ENCODE data around the gene PKNOX1. TPM values are rescaled to one million over a fixed set of nuclear protein-coding genes. Genes with fewer than 3 reads are reported as not detected.
A peak's percentile ranks its signal among the peaks of the same experiment; 100 is the strongest.
"Not testable (repeated sequence)": the region's sequence is repeated elsewhere in the genome, so short reads cannot be mapped to it uniquely, and the experiment has no call there.

The PKNOX1 gene
- total and polyA plus RNA-seq, 4 donors: 18.3 to 28.8 (median 23.8) TPM

- no CpG with 5 or more reads among the region's 2 CpGs for WGBS (ENCODE audit: insufficient coverage)
- DNase-seq (ENCODE audit: low read depth in 4 of 6, low spot score in 6 of 6): no peak
- Histone ChIP-seq H3K27me3 (ENCODE audit: control insufficient read depth, insufficient read depth, low read length) (no peaks in the 10 kb centered on the region), H3K4me3 (ENCODE audit: low read depth, low read length) (no peak overlapping the region), H3K27ac (ENCODE audit: low read depth, low read length) (no peak overlapping the region), H3K9me3 (ENCODE audit: control insufficient read depth, insufficient read depth, low read length) (no peaks in the 10 kb centered on the region), H3K4me1 (ENCODE audit: control insufficient read depth, insufficient read depth, low read length) (peaks cover 5% of the 10 kb centered on the region), H3K36me3 (ENCODE audit: control insufficient read depth, insufficient read depth, low read length) (peaks cover 13% of the 10 kb centered on the region)
These were observed 8.7 kb downstream of the PKNOX1 start for GRCh38 chr21:42983103-42983502.

GRCh38 chr21:42983869-42984268 lies 9.5 kb downstream of the PKNOX1 start:
- no peak for DNase-seq (ENCODE audit: low read depth in 4 of 6, low spot score in 6 of 6)
- Histone ChIP-seq H3K4me1 (ENCODE audit: control insufficient read depth, insufficient read depth, low read length) (peaks cover 5% of the 10 kb centered on the region), H3K9me3 (ENCODE audit: control insufficient read depth, insufficient read depth, low read length) (no peaks in the 10 kb centered on the region), H3K36me3 (ENCODE audit: control insufficient read depth, insufficient read depth, low read length) (peaks cover 9% of the 10 kb centered on the region), H3K27ac (ENCODE audit: low read depth, low read length) (no peak overlapping the region), H3K27me3 (ENCODE audit: control insufficient read depth, insufficient read depth, low read length) (no peaks in the 10 kb centered on the region), H3K4me3 (ENCODE audit: low read depth, low read length) (no peak overlapping the region)
- WGBS (ENCODE audit: insufficient coverage): 55% methylated on average over 2 of the region's 5 CpGs

- no peaks in the 10 kb centered on the region for H3K9me3 ChIP-seq (ENCODE audit: control insufficient read depth, insufficient read depth, low read length)
- H3K36me3 ChIP-seq (ENCODE audit: control insufficient read depth, insufficient read depth, low read length): peaks cover 4% of the 10 kb centered on the region
- 85% methylated on average over 2 of the region's 7 CpGs for WGBS (ENCODE audit: insufficient coverage)
- no peak overlapping the region for H3K4me3 ChIP-seq (ENCODE audit: low read depth, low read length)
- DNase-seq (ENCODE audit: low read depth in 4 of 6, low spot score in 6 of 6): no peak
- peaks cover 5% of the 10 kb centered on the region for H3K4me1 ChIP-seq (ENCODE audit: control insufficient read depth, insufficient read depth, low read length)
- H3K27me3 ChIP-seq (ENCODE audit: control insufficient read depth, insufficient read depth, low read length): no peaks in the 10 kb centered on the region
- no peak overlapping the region for H3K27ac ChIP-seq (ENCODE audit: low read depth, low read length)
These were observed 11.9 kb downstream of the PKNOX1 start for GRCh38 chr21:42986125-42986783.

- Histone ChIP-seq H3K4me3 (ENCODE audit: low read depth, low read length) (no peak overlapping the region), H3K27me3 (ENCODE audit: control insufficient read depth, insufficient read depth, low read length) (no peaks in the 10 kb centered on the region), H3K27ac (ENCODE audit: low read depth, low read length) (no peak overlapping the region), H3K9me3 (ENCODE audit: control insufficient read depth, insufficient read depth, low read length) (no peaks in the 10 kb centered on the region), H3K36me3 (ENCODE audit: control insufficient read depth, insufficient read depth, low read length) (peaks cover 9% of the 10 kb centered on the region), H3K4me1 (ENCODE audit: control insufficient read depth, insufficient read depth, low read length) (peaks cover 11% of the 10 kb centered on the region)
- WGBS (ENCODE audit: insufficient coverage): 93% methylated on average over 9 of the region's 12 CpGs
- no peak for DNase-seq (ENCODE audit: low read depth in 4 of 6, low spot score in 6 of 6)
These were observed 14.0 kb downstream of the PKNOX1 start for GRCh38 chr21:42988236-42988965.

- H3K4me3 ChIP-seq (ENCODE audit: low read depth, low read length); H3K27me3 ChIP-seq (ENCODE audit: control insufficient read depth, insufficient read depth, low read length); H3K36me3 ChIP-seq (ENCODE audit: control insufficient read depth, insufficient read depth, low read length); H3K27ac ChIP-seq (ENCODE audit: low read depth, low read length); H3K9me3 ChIP-seq (ENCODE audit: control insufficient read depth, insufficient read depth, low read length); DNase-seq (ENCODE audit: low read depth in 4 of 6, low spot score in 6 of 6): not testable (repeated sequence)
- peaks cover 11% of the 10 kb centered on the region for H3K4me1 ChIP-seq (ENCODE audit: control insufficient read depth, insufficient read depth, low read length)
- 80% methylated on average over 1 of the region's 9 CpGs for WGBS (ENCODE audit: insufficient coverage)
These were observed 15.0 kb downstream of the PKNOX1 start for GRCh38 chr21:42989370-42989769.

- no peak overlapping the region for H3K4me3 ChIP-seq (ENCODE audit: low read depth, low read length)
- no peaks in the 10 kb centered on the region for H3K9me3 ChIP-seq (ENCODE audit: control insufficient read depth, insufficient read depth, low read length)
- no peaks in the 10 kb centered on the region for H3K27me3 ChIP-seq (ENCODE audit: control insufficient read depth, insufficient read depth, low read length)
- no peak for DNase-seq (ENCODE audit: low read depth in 4 of 6, low spot score in 6 of 6)
- peaks cover 9% of the 10 kb centered on the region for H3K36me3 ChIP-seq (ENCODE audit: control insufficient read depth, insufficient read depth, low read length)
- no CpG with 5 or more reads among the region's 10 CpGs for WGBS (ENCODE audit: insufficient coverage)
- peaks cover 11% of the 10 kb centered on the region for H3K4me1 ChIP-seq (ENCODE audit: control insufficient read depth, insufficient read depth, low read length)
- no peak overlapping the region for H3K27ac ChIP-seq (ENCODE audit: low read depth, low read length)
These were observed 15.7 kb downstream of the PKNOX1 start for GRCh38 chr21:42989816-42990650.

- peaks cover 9% of the 10 kb centered on the region for H3K36me3 ChIP-seq (ENCODE audit: control insufficient read depth, insufficient read depth, low read length)
- peak in 2 of 6 donors; percentile 10 to 30 for DNase-seq (ENCODE audit: low read depth in 4 of 6, low spot score in 6 of 6)
- peaks cover 11% of the 10 kb centered on the region for H3K4me1 ChIP-seq (ENCODE audit: control insufficient read depth, insufficient read depth, low read length)
- H3K4me3 ChIP-seq (ENCODE audit: low read depth, low read length): no peak overlapping the region
- 72% methylated on average over 13 of the region's 16 CpGs for WGBS (ENCODE audit: insufficient coverage)
- no peaks in the 10 kb centered on the region for H3K27me3 ChIP-seq (ENCODE audit: control insufficient read depth, insufficient read depth, low read length)
- H3K9me3 ChIP-seq (ENCODE audit: control insufficient read depth, insufficient read depth, low read length): no peaks in the 10 kb centered on the region
- no peak overlapping the region for H3K27ac ChIP-seq (ENCODE audit: low read depth, low read length)
These were observed 17.8 kb downstream of the PKNOX1 start for GRCh38 chr21:42991992-42992740.

- Histone ChIP-seq H3K27ac (ENCODE audit: low read depth, low read length) (no peak overlapping the region), H3K36me3 (ENCODE audit: control insufficient read depth, insufficient read depth, low read length) (peaks cover 9% of the 10 kb centered on the region), H3K4me1 (ENCODE audit: control insufficient read depth, insufficient read depth, low read length) (peaks cover 11% of the 10 kb centered on the region), H3K27me3 (ENCODE audit: control insufficient read depth, insufficient read depth, low read length) (no peaks in the 10 kb centered on the region), H3K9me3 (ENCODE audit: control insufficient read depth, insufficient read depth, low read length) (no peaks in the 10 kb centered on the region), H3K4me3 (ENCODE audit: low read depth, low read length) (no peak overlapping the region)
- WGBS (ENCODE audit: insufficient coverage): 79% methylated on average over 10 of the region's 16 CpGs
- DNase-seq (ENCODE audit: low read depth in 4 of 6, low spot score in 6 of 6): no peak
These were observed 18.8 kb downstream of the PKNOX1 start for GRCh38 chr21:42993051-42993712.

GRCh38 chr21:42997053-42997452 lies 22.7 kb downstream of the PKNOX1 start:
- peaks cover 9% of the 10 kb centered on the region for H3K36me3 ChIP-seq (ENCODE audit: control insufficient read depth, insufficient read depth, low read length)
- no peak overlapping the region for H3K27ac ChIP-seq (ENCODE audit: low read depth, low read length)
- peak in 1 of 6 donors; percentile 56 for DNase-seq (ENCODE audit: low read depth in 4 of 6, low spot score in 6 of 6)
- H3K27me3 ChIP-seq (ENCODE audit: control insufficient read depth, insufficient read depth, low read length): no peaks in the 10 kb centered on the region
- no peak overlapping the region for H3K4me3 ChIP-seq (ENCODE audit: low read depth, low read length)
- H3K4me1 ChIP-seq (ENCODE audit: control insufficient read depth, insufficient read depth, low read length): peaks cover 11% of the 10 kb centered on the region
- peaks cover 2% of the 10 kb centered on the region for H3K9me3 ChIP-seq (ENCODE audit: control insufficient read depth, insufficient read depth, low read length)
- WGBS (ENCODE audit: insufficient coverage): 90% methylated on average over 2 of the region's 8 CpGs
